OCI-LY1 (cell line): ENCODE results near the gene NUMBL.
"Not testable (repeated sequence)": the region's sequence is repeated elsewhere in the genome, so short reads cannot be mapped to it uniquely, and the experiment has no call there.

Experiments used
- H2AFZ ChIP-seq: fragments of 200-600 bp; sonication (generic), shearing (Covaris generic); 2 replicates; pipeline ENCODE4 v1.6.0; 2014; ENCODE audit warnings: antibody characterized with exemption, mild to moderate bottlenecking, low read length
- H3F3A ChIP-seq: fragments of 200-600 bp; sonication (generic), shearing (Covaris generic); 2 replicates; pipeline ENCODE4 v1.6.0; 2014; ENCODE audit warnings: mild to moderate bottlenecking, antibody characterized with exemption, low read length, moderate library complexity; ENCODE audit not compliant: insufficient read depth
- H3K27ac ChIP-seq: fragments of 200-600 bp; sonication (generic); 2 replicates; pipeline ENCODE4 v1.5.1; 2014; ENCODE audit warnings: low read length, mixed run types, mild to moderate bottlenecking, low read depth; ENCODE audit not compliant: poor library complexity, severe bottlenecking
- H3K27me3 ChIP-seq: fragments of 200-600 bp; sonication (generic); 2 replicates; pipeline ENCODE4 v1.6.0; 2014; ENCODE audit warnings: antibody characterized with exemption, mild to moderate bottlenecking, low read length, moderate library complexity; ENCODE audit not compliant: insufficient read depth
- H3K36me3 ChIP-seq: fragments of 200-600 bp; sonication (generic); 2 replicates; pipeline ENCODE4 v1.6.1; 2014; ENCODE audit warnings: mild to moderate bottlenecking, antibody characterized with exemption, low read length, moderate library complexity, mixed read lengths; ENCODE audit not compliant: insufficient read depth
- H3K4me1 ChIP-seq: fragments of 200-600 bp; sonication (generic); 2 replicates; pipeline ENCODE4 v1.5.1; 2014; ENCODE audit warnings: mild to moderate bottlenecking, low read length, moderate library complexity; ENCODE audit not compliant: insufficient read depth, severe bottlenecking
- H3K4me2 ChIP-seq: fragments of 200-600 bp; sonication (generic), shearing (Covaris generic); 2 replicates; pipeline ENCODE4 v1.6.1; 2014; ENCODE audit warnings: low read length
- H3K4me3 ChIP-seq: fragments of 200-600 bp; sonication (generic); 2 replicates; pipeline ENCODE4 v1.5.1; 2014; ENCODE audit warnings: low read length, low read depth, mild to moderate bottlenecking, mixed read lengths; ENCODE audit not compliant: poor library complexity, severe bottlenecking
- H3K79me2 ChIP-seq: fragments of 200-600 bp; shearing (Covaris generic); 2 replicates; pipeline ENCODE4 v1.6.1; 2016; ENCODE audit warnings: mixed run types, low read length, mixed read lengths; ENCODE audit not compliant: insufficient read depth
- H3K9ac ChIP-seq: fragments of 200-600 bp; sonication (generic), shearing (Covaris generic); 2 replicates; pipeline ENCODE4 v1.6.1; 2014; ENCODE audit warnings: mild to moderate bottlenecking, low read length, mixed read lengths
- H3K9me2 ChIP-seq: fragments of 200-600 bp; sonication (generic), shearing (Covaris generic); 2 replicates; pipeline ENCODE4 v1.6.1; 2014; ENCODE audit warnings: low read depth, mild to moderate bottlenecking, low read length, mixed read lengths
- H3K9me3 ChIP-seq: fragments of 200-600 bp; shearing (Covaris generic); 2 replicates; pipeline ENCODE4 v1.6.1; 2014; ENCODE audit warnings: low read length, mixed read lengths
- H4K20me1 ChIP-seq: fragments of 200-600 bp; sonication (generic), shearing (Covaris generic); 2 replicates; pipeline ENCODE4 v1.6.0; 2016; ENCODE audit warnings: mild to moderate bottlenecking, low read length; ENCODE audit not compliant: insufficient read depth
- CTCF ChIP-seq: fragments of 200-600 bp; sonication (generic), shearing (Covaris generic); IDR thresholded peaks from 2 replicates; pipeline ENCODE4 v1.5.1; 2017; ENCODE audit warnings: mild to moderate bottlenecking, antibody characterized with exemption, low read length, moderate library complexity, mixed read lengths
- EZH2 ChIP-seq: fragments of 200-600 bp; sonication (generic), shearing (Covaris generic); IDR thresholded peaks from 2 replicates; pipeline ENCODE4 v1.8.0; 2017; ENCODE audit warnings: borderline replicate concordance, mixed run types, mild to moderate bottlenecking, antibody characterized with exemption, low read length, moderate library complexity, mixed read lengths

NUMBL gene

GRCh38 chr19:40658031-40658430 lies 32.4 kb downstream of the NUMBL start:
- H3K4me3 ChIP-seq: no peak overlapping the region
- no peaks in the 10 kb centered on the region for H3F3A ChIP-seq
- H2AFZ ChIP-seq: no peak overlapping the region
- no peak overlapping the region for H3K27ac ChIP-seq
- no peaks in the 10 kb centered on the region for H4K20me1 ChIP-seq
- H3K4me1 ChIP-seq: peaks cover 5% of the 10 kb centered on the region
- H3K9ac ChIP-seq: no peak overlapping the region
- TF ChIP-seq EZH2 (no peak), CTCF (no peak)
- no peaks in the 10 kb centered on the region for H3K36me3 ChIP-seq
- no peaks in the 10 kb centered on the region for H3K9me3 ChIP-seq
- no peaks in the 10 kb centered on the region for H3K79me2 ChIP-seq
- no peaks in the 10 kb centered on the region for H3K27me3 ChIP-seq
- H3K9me2 ChIP-seq: no peaks in the 10 kb centered on the region
- H3K4me2 ChIP-seq: no peak overlapping the region

GRCh38 chr19:40655684-40656083 lies 34.8 kb downstream of the NUMBL start:
- H3K9me2 ChIP-seq, H3K4me2 ChIP-seq, H3K9me3 ChIP-seq, H3K9ac ChIP-seq, H2AFZ ChIP-seq, H3K4me3 ChIP-seq, H4K20me1 ChIP-seq, H3K4me1 ChIP-seq, H3F3A ChIP-seq, H3K27ac ChIP-seq, H3K27me3 ChIP-seq, H3K79me2 ChIP-seq, H3K36me3 ChIP-seq: not testable (repeated sequence)

- H3K9me3 ChIP-seq: not testable (repeated sequence)
Observed at GRCh38 chr19:40652303-40652702, 38.1 kb downstream of the NUMBL start.

GRCh38 chr19:40650749-40651305 lies 39.6 kb downstream of the NUMBL start:
- peaks cover 4% of the 10 kb centered on the region; the same call in 1 of the 2 replicates for H3K9me3 ChIP-seq
- peaks cover 5% of the 10 kb centered on the region; the same call in 1 of the 2 replicates for H3K27me3 ChIP-seq
- no peak overlapping the region for H3K4me3 ChIP-seq
- no peak overlapping the region for H3K4me2 ChIP-seq
- no peak for TF ChIP-seq CTCF
- no peak for TF ChIP-seq EZH2
- no peaks in the 10 kb centered on the region for H3K9me2 ChIP-seq
- H3F3A ChIP-seq: no peaks in the 10 kb centered on the region
- H3K9ac ChIP-seq: no peak overlapping the region
- H3K4me1 ChIP-seq: no peaks in the 10 kb centered on the region
- no peaks in the 10 kb centered on the region for H3K79me2 ChIP-seq
- H2AFZ ChIP-seq: no peak overlapping the region
- H4K20me1 ChIP-seq: no peaks in the 10 kb centered on the region
- H3K27ac ChIP-seq: no peak overlapping the region
- H3K36me3 ChIP-seq: no peaks in the 10 kb centered on the region

More at GRCh38 chr19:40652303-40652702, 38.1 kb downstream of the NUMBL start:
- not testable (repeated sequence) for H3K27me3 ChIP-seq, H3K4me1 ChIP-seq, H3K36me3 ChIP-seq, H3K9me2 ChIP-seq, H2AFZ ChIP-seq, H3K27ac ChIP-seq, H4K20me1 ChIP-seq, H3K4me3 ChIP-seq, H3K79me2 ChIP-seq, H3K4me2 ChIP-seq, H3F3A ChIP-seq, H3K9ac ChIP-seq

- H3K27ac ChIP-seq, H3K9me2 ChIP-seq, H3K79me2 ChIP-seq, H3K4me3 ChIP-seq, H3K9ac ChIP-seq, H3K4me2 ChIP-seq, H3F3A ChIP-seq, H2AFZ ChIP-seq, H3K4me1 ChIP-seq, H4K20me1 ChIP-seq, H3K27me3 ChIP-seq, H3K9me3 ChIP-seq, H3K36me3 ChIP-seq: not testable (repeated sequence)
Observed at GRCh38 chr19:40649903-40650675, 40.4 kb downstream of the NUMBL start.
